OCI-LY7 (cell line): Measurements from ENCODE around the gene KIAA1958. TPM values are rescaled to one million over a fixed set of nuclear protein-coding genes. Genes with fewer than 3 reads are reported as not detected.

Source experiments
- BruUV-seq: library from RNA; stranded (reverse); fragments of 400-500 nt; replicated peaks from 2 replicates; lab custom pipeline; 2021; lab: Mats Ljungman, UMichigan
- CTCF ChIA-PET: fragments of 300-600 bp; sonication (Branson Sonifier 250); formaldehyde crosslinking; loops from one replicate; lab custom pipeline; 2022; ENCODE audit warnings: antibody characterized with exemption; ENCODE audit not compliant: unreplicated experiment; lab: Charles Lee
- POLR2A ChIA-PET: fragments of 300-600 bp; sonication (Branson Sonifier 250); formaldehyde crosslinking; loops from one replicate; lab custom pipeline; 2022; ENCODE audit warnings: antibody characterized with exemption; lab: Charles Lee
- DNase-seq: peaks from one replicate; pipeline ENCODE4 v3.0.0-alpha.2; 2015; ENCODE audit warnings: low spot score
- H2AFZ ChIP-seq: fragments of 200-600 bp; sonication (generic), shearing (Covaris generic); 2 replicates; pipeline ENCODE4 v1.6.1; 2014; ENCODE audit warnings: mild to moderate bottlenecking, antibody characterized with exemption, low read length, moderate library complexity
- H3K27ac ChIP-seq: fragments of 200-600 bp; sonication (generic); 2 replicates; pipeline ENCODE4 v1.5.1; 2014; ENCODE audit warnings: mixed run types, low read depth, mild to moderate bottlenecking, moderate library complexity, low read length, inconsistent platforms; ENCODE audit not compliant: poor library complexity, severe bottlenecking
- H3K36me3 ChIP-seq: fragments of 200-600 bp; sonication (generic); 2 replicates; pipeline ENCODE4 v1.6.1; 2014; ENCODE audit warnings: mild to moderate bottlenecking, antibody characterized with exemption, low read length, moderate library complexity, mixed read lengths; ENCODE audit not compliant: insufficient read depth
- H3K4me1 ChIP-seq: fragments of 200-600 bp; sonication (generic); 2 replicates; pipeline ENCODE4 v1.5.1; 2014; ENCODE audit warnings: mild to moderate bottlenecking, low read length; ENCODE audit not compliant: insufficient read depth, poor library complexity, severe bottlenecking
- H3K4me2 ChIP-seq: fragments of 200-600 bp; sonication (generic); 2 replicates; pipeline ENCODE4 v1.6.1; 2014; ENCODE audit warnings: mild to moderate bottlenecking, low read length
- H3K4me3 ChIP-seq: fragments of 200-600 bp; sonication (generic); 2 replicates; pipeline ENCODE4 v1.5.1; 2014; ENCODE audit warnings: mild to moderate bottlenecking, low read depth, low read length; ENCODE audit not compliant: poor library complexity, severe bottlenecking
- H3K79me2 ChIP-seq: fragments of 200-600 bp; sonication (generic); 2 replicates; pipeline ENCODE4 v1.6.1; 2016; ENCODE audit warnings: low read depth, mild to moderate bottlenecking, low read length, moderate library complexity, mixed read lengths; ENCODE audit not compliant: insufficient read depth
- H3K9me2 ChIP-seq: fragments of 200-600 bp; sonication (generic); 2 replicates; pipeline ENCODE4 v1.6.1; 2016; ENCODE audit warnings: mild to moderate bottlenecking, low read length, mixed read lengths; ENCODE audit not compliant: insufficient read depth
- H3K9me3 ChIP-seq: fragments of 200-600 bp; sonication (generic); 2 replicates; pipeline ENCODE4 v1.6.1; 2014; ENCODE audit warnings: mild to moderate bottlenecking, mixed run types, low read length, mixed read lengths
- H4K20me1 ChIP-seq: fragments of 200-600 bp; sonication (generic); 2 replicates; pipeline ENCODE4 v1.6.1; 2014; ENCODE audit warnings: mild to moderate bottlenecking, antibody characterized with exemption, low read length, moderate library complexity, mixed read lengths; ENCODE audit not compliant: insufficient read depth
- EZH2phosphoT487 ChIP-seq: fragments of 200-600 bp; sonication (generic); IDR thresholded peaks from 2 replicates; pipeline ENCODE4 v1.6.1; 2018; ENCODE audit warnings: low read depth, borderline replicate concordance, mild to moderate bottlenecking, mixed run types, antibody characterized with exemption, low read length, moderate library complexity, mixed read lengths
- intact Hi-C: fragments of 100-400 bp; cut with micrococcal nuclease; formaldehyde crosslinking; loops from one replicate; pipeline ENCODE4 v1.10.0; 2022; ENCODE audit not compliant: unreplicated experiment
- total RNA-seq, 2 experiments: library from RNA; depleted of rRNA in 1 of 2; stranded (reverse); fragments of >200 nt in 1 of 2; shearing (Covaris generic) in 1 of 2; gene quantifications; 2 replicates each; pipeline ENCODE4 v1.2.3, GENCODE V29; 2014 to 2022
- TF ChIP-seq, protein P1 (sequence below): fragments of 200-600 bp; sonication (generic); conservative IDR thresholded peaks from 2 replicates; pipeline ENCODE4 v1.5.1; 2014; ENCODE audit warnings: mild to moderate bottlenecking, antibody characterized with exemption, low read length, moderate library complexity, mixed read lengths

KIAA1958 gene
- total RNA-seq, 2 experiments from 2014 or later: 15.4 to 19.8 TPM

DNA sequence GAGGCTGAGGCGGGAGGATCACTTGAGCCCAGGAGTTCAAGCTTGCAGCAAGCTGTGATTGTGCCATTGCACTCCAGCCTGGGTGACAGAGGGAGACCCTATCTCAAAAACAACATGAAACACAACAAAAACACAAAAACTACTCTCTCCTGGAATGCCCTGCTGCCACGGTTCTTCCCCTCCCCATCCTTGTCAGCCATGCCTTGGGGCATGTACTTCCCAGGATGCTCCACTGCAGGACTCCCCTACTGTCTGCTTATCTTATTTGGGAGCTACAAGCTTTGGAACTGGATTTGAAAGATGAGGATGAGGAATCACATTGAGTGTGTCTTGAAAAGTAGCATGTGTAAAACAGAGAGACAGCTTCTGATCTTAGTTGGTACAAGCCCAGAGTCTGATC is 40.1 kb upstream of the KIAA1958 start:
- intact Hi-C loops: no loop called here

DNA sequence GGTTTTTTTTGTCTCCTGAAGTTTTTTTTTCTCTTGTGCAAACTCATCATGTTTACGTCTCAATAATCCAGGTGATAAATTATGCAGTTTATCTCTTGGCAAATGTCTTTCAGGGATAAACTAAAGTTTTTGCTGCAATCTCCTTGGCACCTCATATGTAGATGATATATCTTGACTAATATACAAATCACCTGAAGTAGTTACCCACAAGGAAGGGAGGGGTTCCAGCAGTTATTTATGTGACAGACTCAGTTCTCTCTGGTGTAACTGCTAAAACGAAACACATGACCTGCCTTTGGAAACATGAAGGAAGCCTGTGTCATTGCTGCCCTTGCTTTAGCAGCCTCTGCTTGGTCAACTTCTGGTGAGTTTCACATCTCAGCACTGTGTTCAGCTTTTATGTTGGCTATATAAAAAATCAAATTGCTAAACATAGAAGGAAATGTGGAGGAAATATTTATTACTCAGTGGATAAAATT is 39.3 kb upstream of the KIAA1958 start:
- Histone ChIP-seq H3K4me2 (no peak overlapping the region), H3K4me3 (no peak overlapping the region), H3K9me2 (no peaks in the 10 kb centered on the region), H3K79me2 (no peaks in the 10 kb centered on the region), H4K20me1 (no peaks in the 10 kb centered on the region), H3K9me3 (no peaks in the 10 kb centered on the region), H2AFZ (no peak overlapping the region), H3K4me1 (peaks cover 20% of the 10 kb centered on the region), H3K27ac (no peak overlapping the region), H3K36me3 (no peaks in the 10 kb centered on the region)
- CTCF ChIA-PET: interaction anchor here (0.6 kb wide), 1 partner anchor 61 kb away, joined by 3 read pairs; no protein-coding TSS in a partner anchor
- BruUV-seq: no TSS peak
- POLR2A ChIA-PET: interaction anchor here (0.5 kb wide), 1 partner anchor 68 kb away, joined by 3 read pairs; no protein-coding TSS in a partner anchor
- DNase-seq: no peak
- TF ChIP-seq, protein P1, sequence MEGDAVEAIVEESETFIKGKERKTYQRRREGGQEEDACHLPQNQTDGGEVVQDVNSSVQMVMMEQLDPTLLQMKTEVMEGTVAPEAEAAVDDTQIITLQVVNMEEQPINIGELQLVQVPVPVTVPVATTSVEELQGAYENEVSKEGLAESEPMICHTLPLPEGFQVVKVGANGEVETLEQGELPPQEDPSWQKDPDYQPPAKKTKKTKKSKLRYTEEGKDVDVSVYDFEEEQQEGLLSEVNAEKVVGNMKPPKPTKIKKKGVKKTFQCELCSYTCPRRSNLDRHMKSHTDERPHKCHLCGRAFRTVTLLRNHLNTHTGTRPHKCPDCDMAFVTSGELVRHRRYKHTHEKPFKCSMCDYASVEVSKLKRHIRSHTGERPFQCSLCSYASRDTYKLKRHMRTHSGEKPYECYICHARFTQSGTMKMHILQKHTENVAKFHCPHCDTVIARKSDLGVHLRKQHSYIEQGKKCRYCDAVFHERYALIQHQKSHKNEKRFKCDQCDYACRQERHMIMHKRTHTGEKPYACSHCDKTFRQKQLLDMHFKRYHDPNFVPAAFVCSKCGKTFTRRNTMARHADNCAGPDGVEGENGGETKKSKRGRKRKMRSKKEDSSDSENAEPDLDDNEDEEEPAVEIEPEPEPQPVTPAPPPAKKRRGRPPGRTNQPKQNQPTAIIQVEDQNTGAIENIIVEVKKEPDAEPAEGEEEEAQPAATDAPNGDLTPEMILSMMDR: no peak
- no peak for TF ChIP-seq EZH2phosphoT487
- intact Hi-C loops: no loop called here

More for the DNA sequence above, 40.1 kb upstream of the KIAA1958 start:
- H3K9me2 ChIP-seq: no peaks in the 10 kb centered on the region
- no peaks in the 10 kb centered on the region for H3K36me3 ChIP-seq
- DNase-seq: no peak
- H4K20me1 ChIP-seq: no peaks in the 10 kb centered on the region
- no peak overlapping the region for H3K4me3 ChIP-seq
- TF ChIP-seq EZH2phosphoT487: no peak
- TF ChIP-seq, protein P1: no peak
- no peak overlapping the region for H3K27ac ChIP-seq
- ChIA-PET CTCF (interaction anchor here (0.6 to 0.8 kb wide), 2 partner anchors 12 to 60 kb away, joined by 3 read pairs; no protein-coding TSS in a partner anchor), POLR2A (no interaction called here)
- no peaks in the 10 kb centered on the region for H3K9me3 ChIP-seq
- H3K4me1 ChIP-seq: peaks cover 20% of the 10 kb centered on the region
- no TSS peak for BruUV-seq
- no peaks in the 10 kb centered on the region for H3K79me2 ChIP-seq
- H3K4me2 ChIP-seq: no peak overlapping the region
- no peak overlapping the region for H2AFZ ChIP-seq

DNA sequence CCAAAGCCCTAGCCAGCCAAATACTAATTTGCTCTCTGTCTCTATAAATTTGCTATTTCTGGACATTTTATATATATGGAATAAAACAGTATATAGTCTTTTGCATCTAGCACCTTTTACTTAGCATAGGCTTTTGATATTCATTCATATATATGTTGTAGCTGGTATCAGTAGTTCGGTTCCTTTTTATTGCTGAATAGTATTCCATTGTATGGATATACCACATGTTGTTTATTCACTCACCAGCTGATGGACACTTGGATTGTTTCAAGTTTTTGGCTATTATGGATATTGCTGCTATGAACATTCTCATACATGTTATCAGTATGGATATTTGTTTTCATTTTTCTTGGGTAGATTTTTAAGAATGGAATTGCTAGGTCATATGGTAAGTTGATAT is 23.8 kb upstream of the KIAA1958 start:
- DNase-seq: no peak
- H3K27ac ChIP-seq: no peak overlapping the region
- no TSS peak for BruUV-seq
- no peaks in the 10 kb centered on the region for H3K4me1 ChIP-seq
- H3K79me2 ChIP-seq: no peaks in the 10 kb centered on the region
- no peak overlapping the region for H2AFZ ChIP-seq
- no peaks in the 10 kb centered on the region for H4K20me1 ChIP-seq
- no peak overlapping the region for H3K4me2 ChIP-seq
- no peak overlapping the region for H3K4me3 ChIP-seq
- H3K9me3 ChIP-seq: peaks cover 5% of the 10 kb centered on the region; the same call in 1 of the 2 replicates
- ChIA-PET POLR2A (interaction anchor here (0.6 to 0.7 kb wide), 2 partner anchors 12 to 244 kb away, joined by 3 to 5 read pairs; no protein-coding TSS in a partner anchor), CTCF (no interaction called here)
- intact Hi-C loops: no loop called here
- TF ChIP-seq, protein P1: no peak
- no peak for TF ChIP-seq EZH2phosphoT487
- peaks cover 34% of the 10 kb centered on the region for H3K36me3 ChIP-seq
- no peaks in the 10 kb centered on the region for H3K9me2 ChIP-seq
